HG03460 (cell line): Measurements from ENCODE around the gene TCF4.

Experiments used
- ATAC-seq: cut with Tn5 transposase; IDR thresholded peaks from one replicate; pipeline ENCODE4 v1.9.1; 2021; ENCODE audit not compliant: unreplicated experiment

The TCF4 gene

DNA sequence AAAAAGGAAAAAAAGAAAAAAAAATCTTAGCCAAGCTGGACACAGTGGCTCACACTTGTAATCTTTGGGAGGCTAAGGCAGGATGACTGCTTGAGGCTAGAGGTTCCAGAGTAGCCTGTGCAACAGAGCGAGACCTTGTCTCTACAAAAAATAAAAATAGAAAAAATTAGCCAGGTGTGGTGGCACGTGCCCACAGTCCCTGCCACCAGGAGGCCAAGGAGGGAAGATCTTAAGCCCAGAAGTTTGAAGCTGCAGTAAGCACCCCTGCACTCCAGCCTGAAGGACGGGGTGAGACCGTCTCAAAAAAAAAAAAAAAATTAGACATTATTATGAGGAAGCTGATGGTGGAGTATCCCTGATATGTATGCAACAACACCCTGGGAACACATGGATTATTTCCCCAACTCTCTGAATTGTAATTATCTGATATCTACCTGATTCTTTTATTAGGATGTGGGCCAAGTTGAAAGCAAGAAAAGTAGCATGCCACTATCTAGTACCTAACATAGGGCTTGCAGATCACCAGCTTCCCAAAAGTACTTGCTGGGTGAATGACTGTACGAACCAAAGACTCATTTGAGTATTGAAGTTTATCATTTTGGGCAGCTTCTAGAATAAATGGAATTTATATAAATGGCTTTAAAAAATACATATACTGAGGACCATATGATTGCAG, 140.9 kb downstream of the TCF4 start:
- no peak for ATAC-seq

- no peak for ATAC-seq
Observed at GRCh38 chr18:55444536-55444935, 143.5 kb downstream of the TCF4 start.

GRCh38 chr18:55443776-55444175, 144.2 kb downstream of the TCF4 start:
- no peak for ATAC-seq

DNA sequence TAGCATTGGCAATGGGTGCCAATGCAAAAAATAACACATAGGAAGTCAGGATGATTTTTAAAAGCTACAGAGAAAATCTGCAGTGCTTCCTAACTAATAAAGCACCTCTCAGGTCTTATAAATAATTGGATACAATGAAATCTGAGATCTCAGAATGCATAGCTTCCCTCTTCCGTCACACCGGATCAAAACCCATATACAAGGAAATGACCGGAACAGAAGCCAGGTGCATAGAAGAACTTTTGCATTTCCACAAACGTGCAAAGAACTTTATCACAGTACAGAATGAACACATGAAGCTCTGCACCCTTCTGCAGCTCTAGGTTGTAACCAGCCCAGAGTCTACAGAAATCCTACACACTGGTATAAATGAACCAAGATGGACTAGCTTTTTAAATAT, 145.4 kb downstream of the TCF4 start:
- ATAC-seq, result no peak

DNA sequence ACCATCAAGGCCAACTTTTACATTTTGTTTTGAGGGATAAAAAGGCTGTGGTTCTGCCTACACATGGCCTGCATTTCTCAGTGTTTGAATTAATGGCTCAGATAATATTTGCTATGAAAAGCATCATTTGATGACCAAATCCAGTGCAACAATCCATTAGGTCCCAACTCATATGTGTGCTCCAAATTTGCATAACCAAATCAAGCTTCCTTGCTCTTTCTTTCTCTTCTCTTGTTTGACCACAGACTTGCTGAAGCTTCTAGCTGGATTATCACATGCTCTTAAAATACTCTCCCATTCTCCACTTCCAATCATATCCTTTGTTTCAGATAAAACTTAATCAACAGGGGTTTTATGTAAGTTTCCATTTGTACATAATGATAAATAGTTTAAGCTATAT, 147.0 kb downstream of the TCF4 start:
- ATAC-seq, result no peak

GRCh38 chr18:55439056-55439455, 148.9 kb downstream of the TCF4 start:
- no peak for ATAC-seq

- no peak for ATAC-seq
Observed at GRCh38 chr18:55435592-55435991, 152.4 kb downstream of the TCF4 start.

DNA sequence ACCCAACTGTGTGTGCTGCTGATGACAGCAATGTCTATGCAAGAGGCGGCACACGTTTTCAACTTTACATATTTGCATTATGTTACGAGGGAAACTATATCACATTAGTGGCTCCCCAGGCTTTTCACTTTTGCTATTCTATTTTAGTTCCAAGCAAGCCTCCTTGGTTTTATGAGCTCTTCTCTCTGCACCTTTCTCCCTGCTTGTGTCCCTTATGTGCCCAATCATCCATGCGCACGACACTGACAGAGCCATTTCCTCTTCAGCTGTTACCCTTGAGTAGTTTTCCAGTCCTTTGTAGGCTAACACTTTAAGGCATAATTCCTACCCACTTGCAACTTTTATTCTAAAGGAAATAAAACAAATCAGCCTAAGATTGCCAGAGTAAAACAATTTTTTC, 154.3 kb downstream of the TCF4 start:
- no peak for ATAC-seq

DNA sequence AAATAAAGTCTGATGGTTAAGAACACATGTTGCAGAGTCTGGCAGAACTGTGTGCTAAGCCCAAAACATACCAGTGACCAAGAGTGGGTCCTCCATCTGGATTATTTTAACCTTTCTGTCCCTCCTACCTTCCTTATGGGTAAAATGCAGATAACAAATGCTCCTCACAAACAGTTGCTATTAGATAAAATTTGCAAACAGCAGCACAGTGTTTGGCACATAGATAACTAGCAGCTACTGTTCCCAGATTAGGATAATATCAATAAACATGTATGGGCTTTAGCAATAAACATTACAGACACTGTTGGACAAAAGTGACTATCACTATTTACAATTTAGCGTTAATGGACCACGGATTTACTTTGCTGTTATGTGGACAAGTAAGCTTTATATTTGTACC, 154.9 kb downstream of the TCF4 start:
- no peak for ATAC-seq

DNA sequence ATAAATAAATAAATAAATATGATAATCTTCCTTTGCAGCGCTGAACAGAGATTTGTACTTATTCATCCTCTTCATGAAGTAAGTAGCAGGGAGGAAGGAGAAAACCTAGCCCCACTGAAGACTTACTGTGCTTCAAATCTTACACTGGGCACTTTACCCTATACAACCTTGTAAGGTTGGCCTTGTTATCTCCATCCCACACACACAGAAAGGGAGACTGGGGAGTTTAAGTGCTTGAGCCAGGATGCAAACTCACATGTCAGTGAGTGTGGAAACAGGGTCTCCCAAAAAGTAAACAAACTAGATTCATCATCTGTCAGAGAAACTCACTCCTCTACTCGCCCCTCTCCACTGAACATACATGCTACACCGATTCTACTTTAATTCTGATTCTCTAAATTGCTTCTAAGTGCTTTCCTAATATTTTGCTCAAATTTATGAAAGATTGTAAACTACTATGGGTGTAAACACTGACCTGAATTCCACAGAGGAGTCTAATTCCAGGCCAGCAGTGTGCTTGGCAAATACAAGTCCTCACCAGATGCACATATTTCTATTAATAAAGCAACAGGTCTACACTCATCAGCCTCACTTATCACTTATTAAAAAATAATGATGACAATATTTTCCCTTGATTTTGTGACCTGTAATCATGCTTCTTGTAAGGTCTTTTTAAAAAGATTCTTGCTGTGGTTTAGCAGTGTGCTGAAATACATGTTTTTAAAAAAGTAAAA, 155.5 kb downstream of the TCF4 start:
- ATAC-seq, result no peak

DNA sequence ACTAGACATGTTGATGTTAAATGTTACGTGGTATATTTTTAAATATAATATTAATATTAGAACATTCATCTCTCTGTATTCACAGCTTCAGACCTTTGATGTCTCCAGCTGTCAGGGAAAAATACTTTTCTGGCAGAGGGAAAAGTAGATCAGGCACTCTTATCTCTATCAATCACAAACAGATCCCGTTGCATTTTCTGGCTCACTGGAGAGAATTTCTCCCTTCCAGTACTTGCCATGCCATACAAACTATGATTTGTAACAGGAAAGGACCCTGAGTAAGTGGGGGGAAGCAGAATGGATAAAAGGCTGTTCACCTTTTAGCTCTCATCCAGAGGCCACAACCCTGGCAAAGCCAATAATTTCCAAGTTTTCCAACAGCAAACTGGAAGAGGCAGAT, 158.0 kb downstream of the TCF4 start:
- ATAC-seq, result no peak

GRCh38 chr18:55427951-55428350, 160.0 kb downstream of the TCF4 start:
- ATAC-seq, result no peak

GRCh38 chr18:55425698-55426097, 162.3 kb downstream of the TCF4 start:
- ATAC-seq, result no peak

GRCh38 chr18:55422456-55423180, 165.4 kb downstream of the TCF4 start:
- no peak for ATAC-seq

- no peak for ATAC-seq
Observed at GRCh38 chr18:55421615-55422419, 166.2 kb downstream of the TCF4 start.

GRCh38 chr18:55421308-55421614, 166.7 kb downstream of the TCF4 start:
- no peak for ATAC-seq

DNA sequence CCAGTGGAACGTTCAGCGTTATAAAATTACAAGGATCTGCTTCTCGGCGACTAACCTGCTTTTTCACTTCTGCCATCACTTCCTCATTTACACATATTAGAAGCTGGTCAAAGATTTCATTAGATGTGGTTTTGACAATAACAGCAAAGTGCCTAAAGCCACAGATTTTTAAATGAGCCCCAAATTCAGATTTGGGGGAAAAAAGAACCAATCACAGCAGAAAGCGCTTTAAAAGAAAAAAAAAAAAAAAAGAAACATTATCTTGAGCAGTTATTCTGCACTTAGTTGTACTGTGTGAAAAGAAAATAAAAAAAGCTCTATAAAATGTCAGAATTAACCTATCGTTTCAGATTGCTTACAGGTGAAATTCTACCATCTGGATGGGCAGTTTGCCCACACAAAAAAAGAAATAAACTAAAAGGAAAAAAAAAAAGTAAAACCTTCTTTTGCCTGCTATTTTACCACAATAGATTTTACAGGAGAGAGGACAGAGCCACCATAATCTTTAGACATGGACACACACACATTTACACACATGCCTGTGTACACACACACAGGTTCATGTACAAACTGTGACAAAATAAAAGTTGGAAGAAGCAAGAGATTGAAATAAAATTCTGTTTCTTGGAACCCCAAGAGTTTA, 167.2 kb downstream of the TCF4 start:
- no peak for ATAC-seq

- ATAC-seq, result no peak
Observed at GRCh38 chr18:55419947-55420664, 167.9 kb downstream of the TCF4 start.

- no peak for ATAC-seq
Observed at GRCh38 chr18:55419132-55419946, 168.7 kb downstream of the TCF4 start.
